Left forelimb (tissue), 1 donor: ENCODE measurements around the gene TMEM19.
A peak's percentile ranks its signal among the peaks of the same experiment; 100 is the strongest.

Experiments used
- DNase-seq: peaks from one replicate; pipeline ENCODE4 v3.0.0-alpha.2; 2018; ENCODE audit warnings: low spot score

TMEM19 gene

GRCh38 chr12:71685914-71686657 lies at the start of gene TMEM19:
TSS of gene TMEM19 (plus strand) at chr12:71686082. CDS start at chr12:71686681, 599 bp downstream.
- DNase-seq, result peak; percentile 91

- DNase-seq, result no peak
Observed at GRCh38 chr12:71636704-71637115, 49.2 kb upstream of the TMEM19 start.

- no peak for DNase-seq
Observed at GRCh38 chr12:71638499-71638898, 47.4 kb upstream of the TMEM19 start.

GRCh38 chr12:71639341-71639760 lies 46.5 kb upstream of the TMEM19 start:
- DNase-seq, result no peak

- DNase-seq, result no peak
Observed at GRCh38 chr12:71640316-71640715, 45.6 kb upstream of the TMEM19 start.

GRCh38 chr12:71641390-71641789 lies 44.5 kb upstream of the TMEM19 start:
- no peak for DNase-seq

- no peak for DNase-seq
Observed at GRCh38 chr12:71642264-71642663, 43.6 kb upstream of the TMEM19 start.

GRCh38 chr12:71645268-71645667 lies 40.6 kb upstream of the TMEM19 start:
- no peak for DNase-seq

- DNase-seq, result no peak
Observed at GRCh38 chr12:71646512-71646911, 39.4 kb upstream of the TMEM19 start.

- no peak for DNase-seq
Observed at GRCh38 chr12:71648537-71648936, 37.3 kb upstream of the TMEM19 start.

- DNase-seq, result no peak
Observed at GRCh38 chr12:71649401-71649800, 36.5 kb upstream of the TMEM19 start.

GRCh38 chr12:71652656-71653055 lies 33.2 kb upstream of the TMEM19 start:
- no peak for DNase-seq

- DNase-seq, result no peak
Observed at GRCh38 chr12:71653137-71653536, 32.7 kb upstream of the TMEM19 start.

- no peak for DNase-seq
Observed at GRCh38 chr12:71654200-71654599, 31.7 kb upstream of the TMEM19 start.

- DNase-seq, result no peak
Observed at GRCh38 chr12:71655495-71655894, 30.4 kb upstream of the TMEM19 start.

GRCh38 chr12:71655907-71656306 lies 30.0 kb upstream of the TMEM19 start:
- DNase-seq, result no peak

GRCh38 chr12:71656740-71657139 lies 29.1 kb upstream of the TMEM19 start:
- DNase-seq, result no peak

GRCh38 chr12:71661977-71662530 lies 23.8 kb upstream of the TMEM19 start:
- DNase-seq, result no peak

- DNase-seq, result peak; percentile 88
Observed at GRCh38 chr12:71662849-71663560, 22.9 kb upstream of the TMEM19 start.

- DNase-seq, result peak; percentile 94
Observed at GRCh38 chr12:71663561-71664410, 22.1 kb upstream of the TMEM19 start, which contains the start of the genes THAP2 and ZFC3H1. TSS of gene THAP2 (plus strand) at chr12:71664301. CDS start at chr12:71664510, 209 bp downstream. TSS of gene ZFC3H1 (minus strand) at chr12:71663848. CDS start at chr12:71663610, 238 bp downstream.

GRCh38 chr12:71664411-71665089 lies 21.3 kb upstream of the TMEM19 start:
- DNase-seq, result no peak
